BE2C (cell line): ENCODE data around the gene DCX.

Source experiments
- DNase-seq: peaks from one replicate; pipeline ENCODE4 v3.0.0-alpha.2; 2020
- H3K27me3 ChIP-seq: fragments of 250-450 bp; sonication (Bioruptor Pico); 2 replicates; pipeline ENCODE4 v1.5.1; 2020; ENCODE audit warnings: mild to moderate bottlenecking
- H3K36me3 ChIP-seq: fragments of 250-450 bp; sonication (Bioruptor Pico); 2 replicates; pipeline ENCODE4 v1.5.1; 2020; ENCODE audit warnings: mild to moderate bottlenecking
- H3K4me1 ChIP-seq: fragments of 250-450 bp; sonication (Bioruptor Pico); 2 replicates; pipeline ENCODE4 v1.5.1; 2020
- H3K4me3 ChIP-seq: 2 replicates; pipeline ENCODE4 v1.5.1; 2011; ENCODE audit warnings: low read depth, low read length
- H3K9me3 ChIP-seq: fragments of 250-450 bp; sonication (Bioruptor Pico); 2 replicates; pipeline ENCODE4 v1.5.1; 2020
- CTCF ChIP-seq: IDR thresholded peaks from 2 replicates; pipeline ENCODE4 v1.5.1; 2012; ENCODE audit warnings: mild to moderate bottlenecking, low read depth, low read length

DCX gene

GRCh38 chrX:111257733-111258132 lies 154.3 kb downstream of the DCX start:
- H3K27me3 ChIP-seq = no peaks in the 10 kb centered on the region
- H3K9me3 ChIP-seq = no peaks in the 10 kb centered on the region
- no peak for TF ChIP-seq CTCF
- no peak overlapping the region for H3K4me3 ChIP-seq
- DNase-seq = no peak
- no peaks in the 10 kb centered on the region for H3K36me3 ChIP-seq
- no peaks in the 10 kb centered on the region for H3K4me1 ChIP-seq

- no peaks in the 10 kb centered on the region for H3K36me3 ChIP-seq
- H3K4me1 ChIP-seq = no peaks in the 10 kb centered on the region
- no peaks in the 10 kb centered on the region for H3K27me3 ChIP-seq
- no peak for TF ChIP-seq CTCF
- H3K4me3 ChIP-seq = no peak overlapping the region
- no peaks in the 10 kb centered on the region for H3K9me3 ChIP-seq
- DNase-seq = no peak
These were observed 156.9 kb downstream of the DCX start for GRCh38 chrX:111254896-111255693.

- Histone ChIP-seq H3K27me3 (no peaks in the 10 kb centered on the region), H3K4me3 (no peak overlapping the region), H3K9me3 (no peaks in the 10 kb centered on the region), H3K4me1 (no peaks in the 10 kb centered on the region), H3K36me3 (no peaks in the 10 kb centered on the region)
- no peak for DNase-seq
- peak; percentile 54 for TF ChIP-seq CTCF
These were observed 167.7 kb downstream of the DCX start for GRCh38 chrX:111244235-111244750.
